ENCODE results near the gene REXO1. TPM values are rescaled to one million over a fixed set of nuclear protein-coding genes. Genes with fewer than 3 reads are reported as not detected.

Gene REXO1
- total and polyA plus RNA-seq, 9 of the 15 experiments (the other 6 are each of a cell fraction or from before 2014, with no cell fraction given) = 0.04 to 63.3 (median 15.8) TPM

GRCh38 chr19:1875646-1876495 lies 27.6 kb upstream of the REXO1 start (continued):
- peak; percentile 90 for TF ChIP-seq E2F1 (CRISPR knock-in tag; IDR thresholded peaks at IDR 0.05)
- no peak for TF ChIP-seq XRCC4 (IDR thresholded peaks at IDR 0.05; ENCODE audit: extremely low read depth, insufficient read depth, insufficient read length)
- no peak for TF ChIP-seq E2F5 (CRISPR knock-in tag; IDR thresholded peaks at IDR 0.05)
- no peak for TF ChIP-seq BMI1 (IDR thresholded peaks at IDR 0.05; ENCODE audit: low read length)
- peak; percentile 72 for TF ChIP-seq CBFA2T2 (conservative IDR thresholded peaks at IDR 0.05)
- peak; percentile 83; the same call in 1 of the 2 replicates for TF ChIP-seq CGGBP1 (CRISPR knock-in tag; IDR thresholded peaks at IDR 0.05)
- peak in 1 of 2 experiments; percentile 82; a peak in 1 of 4 replicates for TF ChIP-seq SIN3A (IDR thresholded peaks at IDR 0.05; ENCODE audit: borderline replicate concordance in 2 of 2, control insufficient read depth in 1 of 2, low read depth in 2 of 2, low read length in 2 of 2)
- no peak for TF ChIP-seq ZBTB5 (IDR thresholded peaks at IDR 0.05)
- TF ChIP-seq HNRNPUL1 (IDR thresholded peaks at IDR 0.05; ENCODE audit: low read length) = no peak
- TF ChIP-seq MTA3 (IDR thresholded peaks at IDR 0.05; ENCODE audit: borderline replicate concordance) = peak; percentile 88; the same call in 1 of the 2 replicates
- peak; percentile 46; the same call in 1 of the 2 replicates for TF ChIP-seq ZNF282 (CRISPR knock-in tag; IDR thresholded peaks at IDR 0.05)
- TF ChIP-seq ZBTB26 (CRISPR knock-in tag; IDR thresholded peaks at IDR 0.05) = no peak
- peak; percentile 97 for TF ChIP-seq ELF1 (tag; IDR thresholded peaks at IDR 0.05)

Data from K562 (cell line).